ENCODE measurements around the gene RUBCN.

DNA sequence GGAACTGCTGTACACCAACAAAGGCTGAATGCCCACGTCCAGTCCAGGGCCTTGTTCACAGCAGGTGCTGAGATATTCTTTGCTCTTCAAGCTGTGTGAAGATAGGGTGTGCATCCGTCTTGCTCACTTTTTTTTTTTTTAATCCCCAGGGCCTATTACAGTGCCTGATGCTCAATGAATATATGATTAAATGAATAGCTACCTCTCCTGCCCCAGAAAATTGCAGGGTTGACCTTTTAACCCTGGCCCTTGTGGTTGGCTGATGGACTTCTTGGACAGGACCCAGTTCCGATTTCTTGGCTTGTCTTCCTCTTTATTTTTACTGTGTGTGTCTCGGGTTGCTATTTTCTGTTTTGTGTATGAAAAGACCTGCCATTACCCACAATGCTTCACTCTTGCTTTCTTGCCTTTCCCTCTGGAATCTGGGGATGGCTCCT, 10.1 kb upstream of the RUBCN start:
- TF ChIP-seq, protein P1, sequence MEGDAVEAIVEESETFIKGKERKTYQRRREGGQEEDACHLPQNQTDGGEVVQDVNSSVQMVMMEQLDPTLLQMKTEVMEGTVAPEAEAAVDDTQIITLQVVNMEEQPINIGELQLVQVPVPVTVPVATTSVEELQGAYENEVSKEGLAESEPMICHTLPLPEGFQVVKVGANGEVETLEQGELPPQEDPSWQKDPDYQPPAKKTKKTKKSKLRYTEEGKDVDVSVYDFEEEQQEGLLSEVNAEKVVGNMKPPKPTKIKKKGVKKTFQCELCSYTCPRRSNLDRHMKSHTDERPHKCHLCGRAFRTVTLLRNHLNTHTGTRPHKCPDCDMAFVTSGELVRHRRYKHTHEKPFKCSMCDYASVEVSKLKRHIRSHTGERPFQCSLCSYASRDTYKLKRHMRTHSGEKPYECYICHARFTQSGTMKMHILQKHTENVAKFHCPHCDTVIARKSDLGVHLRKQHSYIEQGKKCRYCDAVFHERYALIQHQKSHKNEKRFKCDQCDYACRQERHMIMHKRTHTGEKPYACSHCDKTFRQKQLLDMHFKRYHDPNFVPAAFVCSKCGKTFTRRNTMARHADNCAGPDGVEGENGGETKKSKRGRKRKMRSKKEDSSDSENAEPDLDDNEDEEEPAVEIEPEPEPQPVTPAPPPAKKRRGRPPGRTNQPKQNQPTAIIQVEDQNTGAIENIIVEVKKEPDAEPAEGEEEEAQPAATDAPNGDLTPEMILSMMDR (IDR thresholded peaks at IDR 0.05): no peak
- TF ChIP-seq POLR2A (IDR thresholded peaks at IDR 0.05) (no peak), EP300 (IDR thresholded peaks at IDR 0.05) (peak in 1 of 2 donors; percentile 32)

All from tibial nerve (tissue), 4 donors.